IPS-18a (cell line): ENCODE measurements around the gene SLC5A1.

Experiments used
- H3K27ac ChIP-seq: one replicate; pipeline ENCODE4 v1.5.1; 2013; ENCODE audit warnings: low read length
- H3K27me3 ChIP-seq: one replicate; pipeline ENCODE4 v1.6.1; 2013; ENCODE audit warnings: mild to moderate bottlenecking, low read length; ENCODE audit not compliant: control insufficient read depth, insufficient read depth
- H3K36me3 ChIP-seq: one replicate; pipeline ENCODE4 v1.6.1; 2013; ENCODE audit warnings: low read depth, low read length; ENCODE audit not compliant: control insufficient read depth
- H3K4me1 ChIP-seq: one replicate; pipeline ENCODE4 v1.6.1; 2013; ENCODE audit warnings: low read depth, low read length; ENCODE audit not compliant: control insufficient read depth
- H3K4me3 ChIP-seq: one replicate; pipeline ENCODE4 v1.5.1; 2013; ENCODE audit warnings: low read length
- H3K9ac ChIP-seq: one replicate; pipeline ENCODE4 v1.6.1; 2013; ENCODE audit warnings: mild to moderate bottlenecking, low read length, moderate library complexity
- H3K9me3 ChIP-seq: one replicate; pipeline ENCODE4 v1.6.1; 2013; ENCODE audit warnings: low read depth, low read length; ENCODE audit not compliant: control insufficient read depth

Gene SLC5A1

DNA sequence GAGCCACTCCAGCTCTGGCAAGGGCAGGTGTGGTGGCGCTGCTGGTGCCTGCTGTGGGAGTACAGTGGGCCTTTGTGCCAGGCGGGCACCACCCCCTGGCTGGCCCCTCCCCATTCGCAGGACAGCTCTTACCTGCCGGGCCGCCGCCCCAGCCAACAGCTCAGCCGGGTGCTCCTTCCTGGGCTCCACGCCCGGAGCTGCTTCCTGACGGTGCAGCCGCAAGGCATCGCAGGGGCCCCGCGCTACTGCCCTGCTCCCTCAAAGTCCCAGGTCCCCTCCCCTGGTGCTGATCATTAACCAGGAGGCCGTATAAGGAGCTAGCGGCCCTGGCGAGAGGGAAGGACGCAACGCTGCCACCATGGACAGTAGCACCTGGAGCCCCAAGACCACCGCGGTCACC lies at the start of gene SLC5A1:
TSS of gene SLC5A1 (plus strand) at position 338 of the 400 bp plus-strand sequence. CDS start at position 359, 21 bp downstream.
- H3K4me3 ChIP-seq, result no peak within 1 kb of the TSS
- H3K36me3 ChIP-seq, result no peaks in the 10 kb centered on the region
- H3K4me1 ChIP-seq, result no peaks in the 10 kb centered on the region
- no peaks in the 10 kb centered on the region for H3K9me3 ChIP-seq
- no peak within 1 kb of the TSS for H3K27ac ChIP-seq
- no peaks in the 10 kb centered on the region for H3K27me3 ChIP-seq
- H3K9ac ChIP-seq, result no peak within 1 kb of the TSS

DNA sequence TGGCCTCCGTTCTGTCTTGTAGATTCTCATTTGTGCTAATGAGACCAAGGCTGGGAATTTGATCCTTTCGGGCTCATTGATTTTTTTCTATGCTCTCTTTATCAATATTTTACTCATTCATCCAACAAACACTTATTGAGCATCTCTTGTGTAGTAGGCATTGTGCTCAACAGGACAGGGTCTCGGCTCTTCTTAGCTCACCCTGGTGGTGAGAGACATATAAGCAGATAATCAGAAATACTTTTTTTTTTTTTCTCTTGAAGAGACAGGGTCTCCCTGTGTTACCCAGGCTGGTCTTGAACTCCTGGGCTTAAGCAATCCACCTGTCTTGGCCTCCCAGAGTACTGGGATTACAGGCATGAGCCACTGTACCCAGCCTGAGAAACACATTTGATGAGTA lies 48.0 kb upstream of the SLC5A1 start:
- Histone ChIP-seq H3K9me3 (no peaks in the 10 kb centered on the region), H3K9ac (no peak overlapping the region), H3K27me3 (no peaks in the 10 kb centered on the region), H3K36me3 (no peaks in the 10 kb centered on the region), H3K4me3 (no peak overlapping the region), H3K27ac (no peak overlapping the region), H3K4me1 (no peaks in the 10 kb centered on the region)

- H3K27ac ChIP-seq, result no peak overlapping the region
- no peaks in the 10 kb centered on the region for H3K4me1 ChIP-seq
- no peak overlapping the region for H3K9ac ChIP-seq
- no peak overlapping the region for H3K4me3 ChIP-seq
- no peaks in the 10 kb centered on the region for H3K36me3 ChIP-seq
- no peaks in the 10 kb centered on the region for H3K9me3 ChIP-seq
- no peaks in the 10 kb centered on the region for H3K27me3 ChIP-seq
Measured at GRCh38 chr22:31995807-31996206, 47.3 kb upstream of the SLC5A1 start.

DNA sequence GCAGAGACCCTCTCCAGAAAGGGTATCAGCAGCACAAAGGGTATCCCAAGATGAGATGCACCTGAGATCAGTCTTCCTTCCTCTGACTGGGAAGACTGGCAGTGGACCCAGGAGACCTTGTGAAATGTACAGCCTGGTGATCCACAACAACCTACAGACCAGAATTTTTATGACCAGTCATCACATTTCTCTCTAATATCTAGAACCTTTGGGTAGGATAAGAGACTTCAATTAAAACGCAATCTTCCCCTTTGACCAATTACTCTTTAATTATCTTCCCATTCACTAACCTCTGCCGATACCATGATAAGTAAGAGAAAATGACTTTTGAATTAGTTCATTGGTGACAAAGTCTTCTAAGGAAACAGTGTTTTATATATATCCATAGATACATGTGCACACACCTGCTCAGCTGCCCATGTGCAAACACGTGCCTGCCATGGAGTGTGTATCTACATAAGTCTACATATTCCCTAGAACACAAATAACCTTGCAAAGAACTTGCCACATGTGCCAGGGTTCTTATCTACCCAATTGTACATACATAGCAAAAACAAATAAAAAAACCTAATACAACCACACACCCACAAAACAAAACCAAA lies 44.2 kb upstream of the SLC5A1 start:
- Histone ChIP-seq H3K4me3 (no peak overlapping the region), H3K27ac (no peak overlapping the region), H3K9me3 (no peaks in the 10 kb centered on the region), H3K27me3 (no peaks in the 10 kb centered on the region), H3K9ac (no peak overlapping the region), H3K36me3 (no peaks in the 10 kb centered on the region), H3K4me1 (no peaks in the 10 kb centered on the region)

DNA sequence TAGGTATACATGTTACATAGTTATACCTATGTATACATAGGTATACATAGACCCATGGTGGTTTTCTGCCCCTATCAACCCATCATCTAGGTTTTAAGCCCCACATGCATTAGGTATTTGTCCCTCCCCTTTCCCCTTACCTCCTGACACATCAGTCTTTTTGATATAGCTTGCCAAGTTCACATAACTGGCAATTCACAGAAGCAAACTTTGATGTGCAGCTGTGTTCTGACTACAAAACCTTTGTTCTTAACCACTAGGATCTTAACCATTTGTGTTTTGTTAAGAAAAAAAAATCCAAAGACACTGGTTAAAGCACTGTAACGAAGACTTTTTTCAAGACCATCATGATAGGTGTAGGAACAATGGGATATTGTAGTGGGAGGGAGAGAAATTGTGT lies 42.9 kb upstream of the SLC5A1 start:
- H3K27ac ChIP-seq, result no peak overlapping the region
- H3K9ac ChIP-seq, result no peak overlapping the region
- H3K4me3 ChIP-seq, result no peak overlapping the region
- no peaks in the 10 kb centered on the region for H3K9me3 ChIP-seq
- no peaks in the 10 kb centered on the region for H3K4me1 ChIP-seq
- no peaks in the 10 kb centered on the region for H3K27me3 ChIP-seq
- H3K36me3 ChIP-seq, result no peaks in the 10 kb centered on the region

- Histone ChIP-seq H3K9me3 (no peaks in the 10 kb centered on the region), H3K27ac (no peak overlapping the region), H3K9ac (no peak overlapping the region), H3K4me3 (no peak overlapping the region), H3K4me1 (no peaks in the 10 kb centered on the region), H3K36me3 (no peaks in the 10 kb centered on the region), H3K27me3 (no peaks in the 10 kb centered on the region)
Measured at GRCh38 chr22:32005453-32005852, 37.6 kb upstream of the SLC5A1 start.

- H3K27ac ChIP-seq, result no peak overlapping the region
- H3K9me3 ChIP-seq, result no peaks in the 10 kb centered on the region
- no peaks in the 10 kb centered on the region for H3K27me3 ChIP-seq
- no peaks in the 10 kb centered on the region for H3K4me1 ChIP-seq
- H3K9ac ChIP-seq, result no peak overlapping the region
- H3K4me3 ChIP-seq, result no peak overlapping the region
- no peaks in the 10 kb centered on the region for H3K36me3 ChIP-seq
Measured at GRCh38 chr22:32013200-32013599, 29.9 kb upstream of the SLC5A1 start.

GRCh38 chr22:32016081-32016480 lies 27.0 kb upstream of the SLC5A1 start:
- Histone ChIP-seq H3K36me3 (no peaks in the 10 kb centered on the region), H3K9ac (no peak overlapping the region), H3K9me3 (no peaks in the 10 kb centered on the region), H3K4me3 (no peak overlapping the region), H3K4me1 (no peaks in the 10 kb centered on the region), H3K27ac (no peak overlapping the region), H3K27me3 (no peaks in the 10 kb centered on the region)

DNA sequence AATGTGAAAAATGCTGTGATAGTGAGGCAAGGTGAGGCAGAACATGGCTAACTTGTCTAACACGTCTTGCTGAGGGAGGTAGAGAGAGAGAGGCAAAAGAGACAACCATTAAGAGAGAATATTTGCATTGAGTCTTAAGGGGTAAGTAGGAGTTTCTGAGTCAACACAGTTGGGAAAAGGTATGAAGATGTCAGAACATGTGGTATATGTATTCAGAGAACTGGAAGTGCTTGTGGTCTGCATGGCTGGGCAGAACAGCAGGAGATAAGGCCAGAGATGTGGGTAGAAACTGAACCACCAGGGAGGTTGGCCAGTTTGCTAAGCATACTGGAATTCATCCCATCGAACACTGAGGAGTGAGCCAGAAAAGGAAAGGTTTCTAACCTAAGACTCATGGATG lies 25.0 kb upstream of the SLC5A1 start:
- Histone ChIP-seq H3K4me1 (no peaks in the 10 kb centered on the region), H3K9ac (no peak overlapping the region), H3K27me3 (no peaks in the 10 kb centered on the region), H3K27ac (no peak overlapping the region), H3K36me3 (no peaks in the 10 kb centered on the region), H3K9me3 (no peaks in the 10 kb centered on the region), H3K4me3 (no peak overlapping the region)

DNA sequence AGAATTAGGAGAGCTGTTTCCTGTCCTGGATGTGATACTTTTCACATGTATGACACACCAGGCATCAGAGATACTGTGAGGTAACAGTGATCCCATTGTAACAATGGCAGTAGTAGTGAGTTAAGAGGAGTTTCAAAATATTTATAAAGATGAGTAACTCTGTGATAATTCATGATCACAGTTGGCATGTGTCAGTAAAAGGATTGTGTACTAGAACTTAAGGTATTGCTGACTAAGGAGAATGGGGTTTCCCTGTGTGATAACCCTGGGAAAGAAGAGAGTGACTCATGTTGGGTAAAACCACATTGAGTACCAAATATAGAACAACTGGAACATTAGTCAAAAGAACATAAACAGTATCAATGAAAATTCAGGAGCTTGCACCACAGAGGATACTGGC lies 22.9 kb upstream of the SLC5A1 start:
- H3K27me3 ChIP-seq, result no peaks in the 10 kb centered on the region
- no peak overlapping the region for H3K4me3 ChIP-seq
- H3K4me1 ChIP-seq, result peaks cover 6% of the 10 kb centered on the region
- no peaks in the 10 kb centered on the region for H3K9me3 ChIP-seq
- H3K36me3 ChIP-seq, result no peaks in the 10 kb centered on the region
- no peak overlapping the region for H3K9ac ChIP-seq
- H3K27ac ChIP-seq, result no peak overlapping the region

DNA sequence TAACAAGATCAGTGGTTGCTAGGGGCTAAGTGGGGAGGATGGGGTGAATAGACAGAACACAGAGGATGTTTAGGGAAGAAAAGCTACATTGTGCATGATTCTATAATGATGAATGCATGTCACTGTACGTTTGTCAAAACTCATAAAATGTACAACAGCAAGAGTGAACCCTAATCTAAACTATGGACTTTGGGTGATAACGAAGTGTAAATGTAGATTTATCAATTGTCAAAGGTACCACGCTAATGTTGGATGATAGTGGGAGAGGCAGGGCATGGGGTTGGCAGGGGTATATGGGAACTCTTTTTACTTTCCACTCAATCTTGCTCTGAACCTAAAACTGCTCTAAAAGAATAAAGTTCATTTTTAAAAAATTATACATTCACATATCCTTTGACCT lies 21.3 kb upstream of the SLC5A1 start:
- Histone ChIP-seq H3K4me3 (no peak overlapping the region), H3K9me3 (no peaks in the 10 kb centered on the region), H3K27ac (no peak overlapping the region), H3K36me3 (no peaks in the 10 kb centered on the region), H3K27me3 (no peaks in the 10 kb centered on the region), H3K4me1 (peaks cover 6% of the 10 kb centered on the region), H3K9ac (no peak overlapping the region)

- Histone ChIP-seq H3K4me1 (peaks cover 6% of the 10 kb centered on the region), H3K4me3 (no peak overlapping the region), H3K27ac (no peak overlapping the region), H3K27me3 (no peaks in the 10 kb centered on the region), H3K9me3 (no peaks in the 10 kb centered on the region), H3K9ac (no peak overlapping the region), H3K36me3 (no peaks in the 10 kb centered on the region)
Measured at GRCh38 chr22:32023251-32023827, 19.7 kb upstream of the SLC5A1 start.
